AG04450 (cell line): Measurements from ENCODE around the gene ATG7. TPM values are rescaled to one million over a fixed set of nuclear protein-coding genes. Genes with fewer than 3 reads are reported as not detected.

ENCODE experiments used
- CTCF ChIA-PET: fragments of 300-600, 350-600 bp; formaldehyde crosslinking; extraction: SDS; loops from one replicate; lab custom pipeline; 2022; ENCODE audit warnings: antibody characterized with exemption, inconsistent platforms; lab: Charles Lee
- POLR2A ChIA-PET: fragments of 350-600 bp; formaldehyde crosslinking; extraction: SDS; loops from one replicate; lab custom pipeline; 2021; ENCODE audit warnings: antibody characterized with exemption, inconsistent platforms; lab: Yijun Ruan, JAX
- DNase-seq: peaks from one replicate; pipeline ENCODE4 v3.0.0-alpha.2; 2011; ENCODE audit warnings: low read depth, low spot score
- H3K27ac ChIP-seq: one replicate; pipeline ENCODE4 v1.5.1; 2012; ENCODE audit warnings: low read depth, low read length, control low read depth
- H3K27me3 ChIP-seq: one replicate; pipeline ENCODE4 v1.6.0; 2012; ENCODE audit warnings: low read length; ENCODE audit not compliant: control insufficient read depth, insufficient read depth
- H3K4me3 ChIP-seq: 2 replicates; pipeline ENCODE4 v1.5.1; 2011; ENCODE audit warnings: mild to moderate bottlenecking, low read depth, low read length, control low read depth
- H3K9me3 ChIP-seq: 2 replicates; pipeline ENCODE4 v1.5.1; 2012; ENCODE audit warnings: low read length; ENCODE audit not compliant: control insufficient read depth, insufficient read depth
- polyA plus RNA-seq: library from polyadenylated mRNA; depleted of rRNA; stranded (reverse); fragments of >200 nt; gene quantifications from 2 replicates; pipeline ENCODE4 v1.2.3, GENCODE V29; 2011
- TF ChIP-seq, protein P1 (sequence below): IDR thresholded peaks from 2 replicates; pipeline ENCODE4 v1.5.1; 2011; ENCODE audit warnings: low read depth, low read length, control low read depth, inconsistent platforms

The ATG7 gene
- polyA plus RNA-seq, 1 experiment = 51.7 TPM

DNA sequence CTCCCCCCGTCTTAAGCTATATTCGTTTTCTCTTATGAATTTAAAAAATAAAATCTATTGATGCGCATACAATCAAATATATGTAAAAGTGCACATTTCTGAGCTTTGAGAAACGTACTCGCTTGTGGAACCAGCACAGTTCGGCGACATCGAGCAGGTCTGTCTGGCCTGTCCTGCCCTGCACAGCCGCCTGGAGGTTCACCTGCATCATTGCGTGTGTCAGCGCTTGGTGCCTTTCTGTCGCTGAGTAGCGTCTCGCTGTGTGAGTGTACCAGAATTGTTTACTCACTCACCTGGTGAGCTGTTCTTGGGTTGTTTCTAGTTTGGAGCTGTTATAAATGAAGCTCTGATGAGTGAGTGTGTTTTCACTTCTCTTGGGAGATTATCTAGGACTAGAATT is 267.5 kb downstream of the ATG7 start:
- no peak for DNase-seq
- POLR2A ChIA-PET = no interaction called here
- Histone ChIP-seq H3K9me3 (peaks cover 4% of the 10 kb centered on the region; the same call in 1 of the 2 replicates), H3K27ac (no peak overlapping the region), H3K27me3 (no peaks in the 10 kb centered on the region), H3K4me3 (no peak overlapping the region)
- TF ChIP-seq, protein P1, sequence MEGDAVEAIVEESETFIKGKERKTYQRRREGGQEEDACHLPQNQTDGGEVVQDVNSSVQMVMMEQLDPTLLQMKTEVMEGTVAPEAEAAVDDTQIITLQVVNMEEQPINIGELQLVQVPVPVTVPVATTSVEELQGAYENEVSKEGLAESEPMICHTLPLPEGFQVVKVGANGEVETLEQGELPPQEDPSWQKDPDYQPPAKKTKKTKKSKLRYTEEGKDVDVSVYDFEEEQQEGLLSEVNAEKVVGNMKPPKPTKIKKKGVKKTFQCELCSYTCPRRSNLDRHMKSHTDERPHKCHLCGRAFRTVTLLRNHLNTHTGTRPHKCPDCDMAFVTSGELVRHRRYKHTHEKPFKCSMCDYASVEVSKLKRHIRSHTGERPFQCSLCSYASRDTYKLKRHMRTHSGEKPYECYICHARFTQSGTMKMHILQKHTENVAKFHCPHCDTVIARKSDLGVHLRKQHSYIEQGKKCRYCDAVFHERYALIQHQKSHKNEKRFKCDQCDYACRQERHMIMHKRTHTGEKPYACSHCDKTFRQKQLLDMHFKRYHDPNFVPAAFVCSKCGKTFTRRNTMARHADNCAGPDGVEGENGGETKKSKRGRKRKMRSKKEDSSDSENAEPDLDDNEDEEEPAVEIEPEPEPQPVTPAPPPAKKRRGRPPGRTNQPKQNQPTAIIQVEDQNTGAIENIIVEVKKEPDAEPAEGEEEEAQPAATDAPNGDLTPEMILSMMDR = no peak
- CTCF ChIA-PET = interaction anchor here (1.3 to 1.5 kb wide), 2 partner anchors 111 to 161 kb away, joined by 5 to 7 read pairs; no protein-coding TSS in a partner anchor

DNA sequence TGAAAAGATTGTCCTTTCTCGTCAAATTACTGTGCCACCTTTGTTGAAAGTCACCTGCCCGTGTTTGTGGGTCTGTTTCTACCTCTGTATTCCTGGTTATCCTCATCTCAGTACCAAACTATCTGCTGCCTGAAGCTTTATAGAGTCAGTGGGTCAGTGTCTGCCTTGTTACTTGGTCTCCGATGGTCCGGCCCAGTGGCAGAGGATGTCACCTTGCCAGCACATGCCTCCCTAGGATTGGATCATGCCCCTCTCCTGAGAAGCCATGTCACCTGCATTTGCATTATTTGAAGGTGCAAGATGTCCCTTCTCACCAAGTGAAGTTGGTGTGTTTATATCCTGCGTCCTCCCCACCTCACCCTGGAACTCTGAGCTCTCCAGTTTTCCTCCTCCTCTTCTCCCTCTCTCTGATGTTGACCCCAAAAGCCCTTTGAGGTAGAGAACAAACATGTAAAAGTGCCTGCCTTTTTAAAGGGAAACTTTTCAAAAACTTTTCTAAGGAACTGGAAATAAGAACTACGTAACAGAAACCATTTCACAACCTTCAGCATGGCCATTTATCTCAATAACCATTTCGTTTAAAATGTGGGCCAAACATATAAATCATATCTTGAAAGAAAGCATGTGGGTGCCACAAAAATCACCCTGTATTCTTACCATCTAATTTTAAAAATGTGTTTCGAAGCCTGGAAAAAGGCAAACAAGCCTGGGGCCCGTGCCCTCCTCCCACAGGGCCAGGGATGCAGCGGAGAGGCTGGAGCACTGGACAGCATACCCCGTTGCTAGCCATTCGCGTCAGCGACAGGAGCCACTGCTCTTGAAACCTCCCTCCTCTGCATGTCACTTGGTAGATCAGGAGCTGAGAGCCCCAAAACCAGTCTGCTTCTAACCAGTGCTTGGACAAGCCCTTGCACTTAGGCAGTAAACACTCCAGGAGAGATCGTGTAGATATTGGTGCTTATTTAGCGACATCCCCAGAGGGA is 269.4 kb downstream of the ATG7 start:
- Histone ChIP-seq H3K27ac (no peak overlapping the region), H3K9me3 (peaks cover 4% of the 10 kb centered on the region; the same call in 1 of the 2 replicates), H3K27me3 (no peaks in the 10 kb centered on the region), H3K4me3 (no peak overlapping the region)
- ChIA-PET CTCF (no interaction called here), POLR2A (interaction anchor here (0.6 kb wide), 1 partner anchor 33 kb away, joined by 4 read pairs; no protein-coding TSS in a partner anchor)
- TF ChIP-seq, protein P1 = no peak
- DNase-seq = no peak

DNA sequence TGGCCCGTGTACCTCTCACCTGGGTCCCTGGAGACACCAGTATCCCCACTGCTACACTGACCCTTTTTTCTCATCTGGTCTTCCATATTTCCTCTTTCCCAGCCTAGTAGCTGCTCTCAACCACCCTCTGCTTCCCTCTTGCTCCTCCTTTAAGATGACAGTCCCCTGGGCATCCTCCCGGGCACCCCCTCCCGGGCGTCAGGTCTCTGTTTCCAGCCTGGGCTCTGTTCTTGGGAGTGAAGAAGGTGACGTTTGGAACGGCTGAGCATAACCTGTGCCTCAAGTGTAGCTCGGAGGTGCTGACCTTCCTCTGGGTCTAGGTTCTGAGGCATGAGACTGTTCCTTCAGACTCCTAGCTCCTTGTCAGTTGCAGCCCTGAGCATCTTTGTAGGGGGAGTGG is 270.4 kb downstream of the ATG7 start:
- H3K27ac ChIP-seq = no peak overlapping the region
- TF ChIP-seq, protein P1 = no peak
- ChIA-PET CTCF (no interaction called here), POLR2A (no interaction called here)
- no peak overlapping the region for H3K4me3 ChIP-seq
- H3K9me3 ChIP-seq = no peaks in the 10 kb centered on the region; the same call in 1 of the 2 replicates
- no peaks in the 10 kb centered on the region for H3K27me3 ChIP-seq
- no peak for DNase-seq

DNA sequence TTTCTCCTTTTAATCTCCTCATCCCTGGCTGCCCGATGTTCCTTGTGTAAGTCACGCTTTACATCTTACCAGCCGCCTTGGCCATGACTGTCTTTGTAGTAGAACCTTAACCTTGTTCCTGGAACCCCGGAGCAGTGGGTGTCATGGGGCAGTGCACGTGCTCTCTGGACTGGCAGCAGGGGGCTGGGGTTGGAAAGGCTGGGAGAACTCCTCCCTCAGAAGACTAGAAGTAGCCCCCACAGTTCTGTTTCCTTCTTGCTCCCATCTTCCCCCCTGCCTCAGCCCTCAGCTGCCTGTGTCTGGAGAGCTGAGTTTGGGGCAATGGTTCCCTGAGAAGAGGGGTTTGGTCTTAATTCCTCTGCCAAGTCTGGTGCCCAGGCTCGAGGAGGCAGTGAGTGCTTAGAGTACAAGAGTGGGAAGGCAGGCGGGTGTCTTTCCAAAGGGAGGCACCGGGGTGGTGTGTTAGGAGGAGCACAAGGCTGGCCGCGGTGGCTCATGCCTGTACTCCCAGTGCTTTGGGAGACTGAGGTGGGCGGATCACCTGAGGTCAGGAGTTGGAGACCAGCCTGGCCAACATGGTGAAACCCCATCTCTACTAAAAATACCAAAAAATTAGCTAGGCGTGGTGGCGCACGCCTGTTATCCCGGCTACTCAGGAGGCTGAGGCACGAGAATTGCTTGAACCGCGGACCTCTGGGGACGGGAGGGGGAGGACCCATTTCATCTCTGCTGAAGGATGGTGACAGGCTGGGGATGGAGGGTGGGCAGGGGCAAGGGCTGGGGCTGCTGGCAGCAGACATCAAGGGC is 271.1 kb downstream of the ATG7 start:
- no peak overlapping the region for H3K27ac ChIP-seq
- DNase-seq = no peak
- CTCF ChIA-PET = interaction anchor here (0.6 kb wide), 1 partner anchor 85 kb away, joined by 3 read pairs; no protein-coding TSS in a partner anchor
- no peak overlapping the region for H3K4me3 ChIP-seq
- TF ChIP-seq, protein P1 = no peak
- POLR2A ChIA-PET = no interaction called here
- no peaks in the 10 kb centered on the region; the same call in 1 of the 2 replicates for H3K9me3 ChIP-seq
- no peaks in the 10 kb centered on the region for H3K27me3 ChIP-seq
